Hepatocyte (in vitro differentiated cells): ENCODE measurements around the gene REG3G. TPM values are rescaled to one million over a fixed set of nuclear protein-coding genes. Genes with fewer than 3 reads are reported as not detected.

Source experiments
- DNase-seq: peaks from one replicate; pipeline ENCODE4 v3.0.0-alpha.2; 2016; ENCODE audit warnings: low spot score
- H2AFZ ChIP-seq: fragments of 200-600 bp; sonication (generic); 2 replicates; pipeline ENCODE4 v1.6.0; 2016; ENCODE audit warnings: antibody characterized with exemption, mild to moderate bottlenecking
- H3K27ac ChIP-seq: fragments of 200-600 bp; sonication (generic); 2 replicates; pipeline ENCODE4 v1.5.1; 2016; ENCODE audit warnings: mild to moderate bottlenecking
- H3K27me3 ChIP-seq: fragments of 200-600 bp; sonication (generic); 2 replicates; pipeline ENCODE4 v1.6.1; 2016
- H3K36me3 ChIP-seq: fragments of 200-600 bp; sonication (generic); replicated peaks from 2 replicates; pipeline ENCODE4 v1.5.1; 2016; ENCODE audit warnings: low read depth; ENCODE audit not compliant: insufficient read depth
- H3K4me1 ChIP-seq: fragments of 200-600 bp; sonication (generic); 2 replicates; pipeline ENCODE4 v1.5.1; 2016; ENCODE audit warnings: mild to moderate bottlenecking, moderate library complexity; ENCODE audit not compliant: insufficient read depth
- H3K4me2 ChIP-seq: fragments of 200-600 bp; sonication (generic); 2 replicates; pipeline ENCODE4 v1.6.0; 2016
- H3K4me3 ChIP-seq: fragments of 200-600 bp; sonication (generic); 2 replicates; pipeline ENCODE4 v1.5.1; 2016; ENCODE audit warnings: mild to moderate bottlenecking
- H3K79me2 ChIP-seq: fragments of 200-600 bp; sonication (generic); 2 replicates; pipeline ENCODE4 v1.6.0; 2017; ENCODE audit warnings: mild to moderate bottlenecking
- H3K9me2 ChIP-seq: fragments of 200-600 bp; sonication (generic); replicated peaks from 2 replicates; pipeline ENCODE4 v1.6.0; 2017; ENCODE audit warnings: mild to moderate bottlenecking; ENCODE audit not compliant: insufficient read depth
- H3K9me3 ChIP-seq: fragments of 200-600 bp; sonication (generic); 2 replicates; pipeline ENCODE4 v1.5.1; 2016; ENCODE audit warnings: low read depth, mild to moderate bottlenecking
- H4K20me1 ChIP-seq: fragments of 200-600 bp; sonication (generic); 2 replicates; pipeline ENCODE4 v1.6.0; 2016; ENCODE audit warnings: mild to moderate bottlenecking; ENCODE audit not compliant: insufficient read depth, poor library complexity, severe bottlenecking
- EZH2 ChIP-seq: fragments of 200-600 bp; sonication (generic); IDR thresholded peaks from 2 replicates; pipeline ENCODE4 v1.6.1; 2016; ENCODE audit warnings: antibody characterized with exemption, mild to moderate bottlenecking, borderline replicate concordance
- EZH2phosphoT487 ChIP-seq: fragments of 200-600 bp; sonication (generic); IDR thresholded peaks from one replicate; pipeline ENCODE4 v1.6.1; 2018; ENCODE audit warnings: antibody characterized with exemption, mild to moderate bottlenecking, low read depth, moderate library complexity; ENCODE audit not compliant: unreplicated experiment, severe bottlenecking
- WGBS: methylation state at CpG from one replicate; pipeline ENCODE4 v1.1.6; 2016; ENCODE audit warnings: low lambda C conversion rate; ENCODE audit errors: missing lambda C conversion rate; 5-methylcytosine and 5-hydroxymethylcytosine counted together
- polyA plus RNA-seq: library from polyadenylated mRNA; unstranded; fragments of >200 nt; fragmentation: Nextera tagmentation; extraction: Ambion mirVana; gene quantifications from 2 replicates; pipeline ENCODE4 v1.2.1, GENCODE V29; 2016
- total RNA-seq: library from RNA; depleted of rRNA; stranded (reverse); fragments of >200 nt; gene quantifications from 2 replicates; pipeline ENCODE4 v1.2.3, GENCODE V29; 2014
- TF ChIP-seq, protein P1 (sequence below): fragments of 200-600 bp; sonication (generic); IDR thresholded peaks from 2 replicates; pipeline ENCODE4 v1.5.1; 2016; ENCODE audit warnings: antibody characterized with exemption, mild to moderate bottlenecking; ENCODE audit not compliant: poor library complexity

Gene REG3G
- total and polyA plus RNA-seq, 2 experiments from 2014 or later, result 0.30 to 1.3 TPM

DNA sequence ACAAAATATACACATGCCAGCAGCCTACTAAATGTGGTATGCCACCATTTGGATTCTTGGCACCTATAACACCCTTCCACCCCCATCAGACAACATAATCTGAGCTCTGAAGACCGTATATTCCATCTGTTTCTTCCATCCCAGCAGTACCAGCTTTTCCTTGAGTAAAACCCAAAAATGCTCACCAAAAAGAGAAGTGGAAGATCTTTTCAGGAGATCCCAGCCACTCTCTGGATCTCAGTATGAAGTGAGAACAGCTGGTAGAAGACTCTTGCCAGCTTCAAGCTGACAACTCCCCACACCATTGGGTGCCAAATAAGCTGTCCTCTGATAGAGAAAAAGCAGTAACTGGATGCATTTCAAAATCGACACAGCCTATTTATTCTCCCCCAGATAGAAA is 39.7 kb downstream of the REG3G start:
- no peaks in the 10 kb centered on the region for H3K4me1 ChIP-seq
- 85% methylated on average over 2 of the region's 2 CpGs for WGBS
- H3K9me2 ChIP-seq, result no peaks in the 10 kb centered on the region
- H3K27ac ChIP-seq, result no peak overlapping the region
- H3K79me2 ChIP-seq, result no peaks in the 10 kb centered on the region
- no peak overlapping the region for H2AFZ ChIP-seq
- H3K27me3 ChIP-seq, result no peaks in the 10 kb centered on the region
- no peaks in the 10 kb centered on the region for H3K9me3 ChIP-seq
- no peak overlapping the region for H3K4me2 ChIP-seq
- H3K36me3 ChIP-seq, result no peaks in the 10 kb centered on the region
- H3K4me3 ChIP-seq, result no peak overlapping the region
- TF ChIP-seq EZH2phosphoT487 (no peak), EZH2 (no peak)
- TF ChIP-seq, protein P1, sequence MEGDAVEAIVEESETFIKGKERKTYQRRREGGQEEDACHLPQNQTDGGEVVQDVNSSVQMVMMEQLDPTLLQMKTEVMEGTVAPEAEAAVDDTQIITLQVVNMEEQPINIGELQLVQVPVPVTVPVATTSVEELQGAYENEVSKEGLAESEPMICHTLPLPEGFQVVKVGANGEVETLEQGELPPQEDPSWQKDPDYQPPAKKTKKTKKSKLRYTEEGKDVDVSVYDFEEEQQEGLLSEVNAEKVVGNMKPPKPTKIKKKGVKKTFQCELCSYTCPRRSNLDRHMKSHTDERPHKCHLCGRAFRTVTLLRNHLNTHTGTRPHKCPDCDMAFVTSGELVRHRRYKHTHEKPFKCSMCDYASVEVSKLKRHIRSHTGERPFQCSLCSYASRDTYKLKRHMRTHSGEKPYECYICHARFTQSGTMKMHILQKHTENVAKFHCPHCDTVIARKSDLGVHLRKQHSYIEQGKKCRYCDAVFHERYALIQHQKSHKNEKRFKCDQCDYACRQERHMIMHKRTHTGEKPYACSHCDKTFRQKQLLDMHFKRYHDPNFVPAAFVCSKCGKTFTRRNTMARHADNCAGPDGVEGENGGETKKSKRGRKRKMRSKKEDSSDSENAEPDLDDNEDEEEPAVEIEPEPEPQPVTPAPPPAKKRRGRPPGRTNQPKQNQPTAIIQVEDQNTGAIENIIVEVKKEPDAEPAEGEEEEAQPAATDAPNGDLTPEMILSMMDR, result no peak
- DNase-seq, result no peak
- H4K20me1 ChIP-seq, result no peaks in the 10 kb centered on the region

DNA sequence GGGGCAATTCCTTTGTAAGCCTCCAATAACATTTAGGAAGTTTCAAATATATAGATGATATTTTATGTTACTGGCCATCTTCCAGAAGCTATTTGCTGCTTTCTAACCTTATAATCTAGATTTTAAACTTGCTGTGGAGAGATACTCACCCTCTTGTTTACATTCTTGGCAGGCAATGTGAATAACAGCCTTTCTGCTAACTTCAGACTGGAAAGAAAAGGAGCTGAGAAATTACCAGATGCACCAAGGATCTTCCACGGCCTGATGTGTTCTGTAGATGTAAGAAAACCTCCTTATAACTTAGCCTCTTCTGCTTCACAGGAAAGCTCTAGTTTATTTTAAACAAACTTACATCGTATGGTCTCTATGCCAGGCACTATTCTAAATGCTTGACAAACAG is 45.6 kb downstream of the REG3G start:
- H3K27ac ChIP-seq, result no peak overlapping the region
- no peaks in the 10 kb centered on the region for H3K9me3 ChIP-seq
- no peak for TF ChIP-seq EZH2
- no peak for TF ChIP-seq EZH2phosphoT487
- TF ChIP-seq, protein P1, result no peak
- no peak overlapping the region for H3K4me2 ChIP-seq
- H3K27me3 ChIP-seq, result no peaks in the 10 kb centered on the region
- H3K4me1 ChIP-seq, result no peaks in the 10 kb centered on the region
- no peaks in the 10 kb centered on the region for H3K79me2 ChIP-seq
- 76% methylated on average over 2 of the region's 2 CpGs for WGBS
- H2AFZ ChIP-seq, result no peak overlapping the region
- H3K36me3 ChIP-seq, result no peaks in the 10 kb centered on the region
- DNase-seq, result no peak
- H4K20me1 ChIP-seq, result no peaks in the 10 kb centered on the region
- H3K9me2 ChIP-seq, result no peaks in the 10 kb centered on the region
- H3K4me3 ChIP-seq, result no peak overlapping the region

Other genes starting within 250 kb of the REG3G start
- not detected in 2 replicates for gene REG1B, start 62.3 kb downstream of the REG3G start, total RNA-seq
- not detected in 2 replicates for gene REG1B, start 62.3 kb downstream of the REG3G start, polyA plus RNA-seq
- gene REG1A, start 94.8 kb downstream of the REG3G start, total RNA-seq, result 0.53 TPM in 1 of 2 replicates, not detected in the other
- gene REG1A, start 94.8 kb downstream of the REG3G start, polyA plus RNA-seq, result not detected in 2 replicates
- 1.2 and 1.6 TPM in 2 replicates for gene REG3A, start 134.1 kb downstream of the REG3G start, total RNA-seq
- gene REG3A, start 134.1 kb downstream of the REG3G start, polyA plus RNA-seq, result 0.27 and 1.4 TPM in 2 replicates